NCI-H2107 (cell line): ENCODE data around the gene STEAP2.
"Not testable (repeated sequence)": the region's sequence is repeated elsewhere in the genome, so short reads cannot be mapped to it uniquely, and the experiment has no call there.

Source experiments
- DNase-seq: peaks from one replicate; lab custom pipeline; 2025; lab: John Stamatoyannopoulos, UW

The STEAP2 gene

GRCh38 chr7:90233569-90233968 is 22.0 kb downstream of the STEAP2 start:
- DNase-seq, result no peak

- no peak for DNase-seq
Observed at GRCh38 chr7:90236721-90237289, 25.3 kb downstream of the STEAP2 start.

- DNase-seq, result no peak
Observed at GRCh38 chr7:90238022-90238421, 26.5 kb downstream of the STEAP2 start.

- no peak for DNase-seq
Observed at GRCh38 chr7:90238583-90238982, 27.0 kb downstream of the STEAP2 start.

GRCh38 chr7:90239050-90239449 is 27.5 kb downstream of the STEAP2 start:
- no peak for DNase-seq

GRCh38 chr7:90239625-90240228 is 28.2 kb downstream of the STEAP2 start:
- no peak for DNase-seq

GRCh38 chr7:90242369-90243168 is 31.0 kb downstream of the STEAP2 start:
- DNase-seq, result no peak

GRCh38 chr7:90243556-90243955 is 32.0 kb downstream of the STEAP2 start:
- DNase-seq, result no peak

GRCh38 chr7:90244565-90244908 is 33.0 kb downstream of the STEAP2 start:
- no peak for DNase-seq

- DNase-seq, result peak; percentile 48
Observed at GRCh38 chr7:90244909-90245851, 33.6 kb downstream of the STEAP2 start, which contains the start of gene CFAP69. CFAP69 (plus strand) TSS chr7:90245174; CDS start chr7:90245425, 251 bp downstream.

GRCh38 chr7:90246171-90246570 is 34.6 kb downstream of the STEAP2 start:
- DNase-seq, result no peak

- no peak for DNase-seq
Observed at GRCh38 chr7:90248706-90249105, 37.2 kb downstream of the STEAP2 start.

- DNase-seq, result no peak
Observed at GRCh38 chr7:90250601-90251303, 39.2 kb downstream of the STEAP2 start.

- DNase-seq, result no peak
Observed at GRCh38 chr7:90251304-90251635, 39.7 kb downstream of the STEAP2 start.

- DNase-seq, result not testable (repeated sequence)
Observed at GRCh38 chr7:90256011-90256410, 44.5 kb downstream of the STEAP2 start.

GRCh38 chr7:90256778-90257177 is 45.2 kb downstream of the STEAP2 start:
- no peak for DNase-seq

GRCh38 chr7:90261441-90261840 is 49.9 kb downstream of the STEAP2 start:
- DNase-seq, result no peak

GRCh38 chr7:90262438-90262837 is 50.9 kb downstream of the STEAP2 start:
- DNase-seq, result no peak

- no peak for DNase-seq
Observed at GRCh38 chr7:90266808-90267207, 55.3 kb downstream of the STEAP2 start.

GRCh38 chr7:90267263-90267858 is 55.8 kb downstream of the STEAP2 start:
- DNase-seq, result no peak

- no peak for DNase-seq
Observed at GRCh38 chr7:90269163-90269562, 57.6 kb downstream of the STEAP2 start.
